SK-N-MC (cell line): Measurements from ENCODE around the gene NDUFS7.

ENCODE experiments used
- EZH2 ChIP-seq: fragments of 200-600 bp; sonication (generic); IDR thresholded peaks from one replicate; pipeline ENCODE4 v1.6.1; 2017; ENCODE audit warnings: antibody characterized with exemption
- POLR2AphosphoS5 ChIP-seq: IDR thresholded peaks from 2 replicates; pipeline ENCODE4 v1.6.1; 2012; ENCODE audit warnings: mild to moderate bottlenecking, low read depth, low read length, borderline replicate concordance

GRCh38 chr19:1362387-1363257, 21.1 kb upstream of the NDUFS7 start:
- no peak for TF ChIP-seq POLR2AphosphoS5
- no peak for TF ChIP-seq EZH2
